A673 (cell line): Measurements from ENCODE around the gene EML6.

Experiments
- EZH2 ChIP-seq: fragments of 200-600 bp; sonication (generic); IDR thresholded peaks from 2 replicates; pipeline ENCODE4 v1.6.1; 2017; ENCODE audit warnings: borderline replicate concordance, low read depth, mild to moderate bottlenecking, mixed read lengths, antibody characterized with exemption, low read length; ENCODE audit not compliant: poor library complexity, severe bottlenecking
- TF ChIP-seq, protein P1 (sequence below): fragments of 300-800, 200-600 bp; sonication (generic); conservative IDR thresholded peaks from 2 replicates; pipeline ENCODE4 v1.5.1; 2017; ENCODE audit warnings: low read depth, mild to moderate bottlenecking, antibody characterized with exemption, low read length, moderate library complexity, mixed read lengths

GRCh38 chr2:54962511-54962910, 239.0 kb downstream of the EML6 start:
- TF ChIP-seq, protein P1, sequence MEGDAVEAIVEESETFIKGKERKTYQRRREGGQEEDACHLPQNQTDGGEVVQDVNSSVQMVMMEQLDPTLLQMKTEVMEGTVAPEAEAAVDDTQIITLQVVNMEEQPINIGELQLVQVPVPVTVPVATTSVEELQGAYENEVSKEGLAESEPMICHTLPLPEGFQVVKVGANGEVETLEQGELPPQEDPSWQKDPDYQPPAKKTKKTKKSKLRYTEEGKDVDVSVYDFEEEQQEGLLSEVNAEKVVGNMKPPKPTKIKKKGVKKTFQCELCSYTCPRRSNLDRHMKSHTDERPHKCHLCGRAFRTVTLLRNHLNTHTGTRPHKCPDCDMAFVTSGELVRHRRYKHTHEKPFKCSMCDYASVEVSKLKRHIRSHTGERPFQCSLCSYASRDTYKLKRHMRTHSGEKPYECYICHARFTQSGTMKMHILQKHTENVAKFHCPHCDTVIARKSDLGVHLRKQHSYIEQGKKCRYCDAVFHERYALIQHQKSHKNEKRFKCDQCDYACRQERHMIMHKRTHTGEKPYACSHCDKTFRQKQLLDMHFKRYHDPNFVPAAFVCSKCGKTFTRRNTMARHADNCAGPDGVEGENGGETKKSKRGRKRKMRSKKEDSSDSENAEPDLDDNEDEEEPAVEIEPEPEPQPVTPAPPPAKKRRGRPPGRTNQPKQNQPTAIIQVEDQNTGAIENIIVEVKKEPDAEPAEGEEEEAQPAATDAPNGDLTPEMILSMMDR, result no peak
- TF ChIP-seq EZH2, result no peak
